Osteoblast (primary cell): ENCODE measurements around the gene ASTL. TPM values are rescaled to one million over a fixed set of nuclear protein-coding genes. Genes with fewer than 3 reads are reported as not detected.

ENCODE experiments used
- DNase-seq: peaks from one replicate; pipeline ENCODE4 v3.0.0; 2011; ENCODE audit warnings: low spot score, mixed read lengths; ENCODE audit not compliant: insufficient read length; ENCODE audit errors: missing footprints
- H2AFZ ChIP-seq: 2 replicates; pipeline ENCODE4 v1.6.0; 2011; ENCODE audit warnings: mild to moderate bottlenecking, low read length
- H3K27ac ChIP-seq: 2 replicates; pipeline ENCODE4 v1.5.1; 2011; ENCODE audit warnings: mild to moderate bottlenecking, low read depth, low read length, moderate library complexity
- H3K27me3 ChIP-seq: 2 replicates; pipeline ENCODE4 v1.6.0; 2012; ENCODE audit warnings: mild to moderate bottlenecking, control low read depth, inconsistent platforms, low read length, moderate library complexity; ENCODE audit not compliant: insufficient read depth
- H3K36me3 ChIP-seq: 2 replicates; pipeline ENCODE4 v1.5.1; 2011; ENCODE audit warnings: mild to moderate bottlenecking, low read length, control low read depth, moderate library complexity; ENCODE audit not compliant: insufficient read depth
- H3K4me1 ChIP-seq: 2 replicates; pipeline ENCODE4 v1.5.1; 2011; ENCODE audit warnings: mild to moderate bottlenecking, low read length, control low read depth, moderate library complexity; ENCODE audit not compliant: insufficient read depth
- H3K4me2 ChIP-seq: 2 replicates; pipeline ENCODE4 v1.6.0; 2011; ENCODE audit warnings: mild to moderate bottlenecking, low read length; ENCODE audit not compliant: insufficient read depth
- H3K4me3 ChIP-seq: fragments of 200-600 bp; sonication (generic); 3 replicates; pipeline ENCODE4 v1.5.1; 2012; ENCODE audit warnings: mild to moderate bottlenecking, low read length, inconsistent platforms; ENCODE audit not compliant: insufficient read depth
- H3K79me2 ChIP-seq: 2 replicates; pipeline ENCODE4 v1.6.0; 2012; ENCODE audit warnings: mild to moderate bottlenecking, low read length, control low read depth, inconsistent platforms; ENCODE audit not compliant: insufficient read depth
- H3K9me3 ChIP-seq: 2 replicates; pipeline ENCODE4 v1.5.1; 2011; ENCODE audit warnings: low read depth, low read length, control low read depth
- H4K20me1 ChIP-seq: 2 replicates; pipeline ENCODE4 v1.6.0; 2012; ENCODE audit warnings: mild to moderate bottlenecking, low read length, control low read depth; ENCODE audit not compliant: insufficient read depth
- total RNA-seq: library from RNA; depleted of rRNA; stranded (reverse); fragments of >200 nt; gene quantifications from 2 replicates; pipeline ENCODE4 v1.2.3, GENCODE V29; 2012
- TF ChIP-seq, protein P1 (sequence below): IDR thresholded peaks from 2 replicates; pipeline ENCODE4 v1.5.1; 2011; ENCODE audit warnings: mild to moderate bottlenecking, low read depth, low read length, moderate library complexity; ENCODE audit errors: extremely low read depth

ASTL gene
- total RNA-seq, 1 donor = not detected

- no peaks in the 10 kb centered on the region for H3K4me1 ChIP-seq
- no peaks in the 10 kb centered on the region for H3K79me2 ChIP-seq
- no peak overlapping the region for H3K4me2 ChIP-seq
- H2AFZ ChIP-seq = no peak overlapping the region
- no peak overlapping the region for H3K4me3 ChIP-seq
- no peaks in the 10 kb centered on the region for H3K9me3 ChIP-seq
- peak; percentile 83 for DNase-seq
- peaks cover 64% of the 10 kb centered on the region for H3K27me3 ChIP-seq
- H3K36me3 ChIP-seq = no peaks in the 10 kb centered on the region
- TF ChIP-seq, protein P1, sequence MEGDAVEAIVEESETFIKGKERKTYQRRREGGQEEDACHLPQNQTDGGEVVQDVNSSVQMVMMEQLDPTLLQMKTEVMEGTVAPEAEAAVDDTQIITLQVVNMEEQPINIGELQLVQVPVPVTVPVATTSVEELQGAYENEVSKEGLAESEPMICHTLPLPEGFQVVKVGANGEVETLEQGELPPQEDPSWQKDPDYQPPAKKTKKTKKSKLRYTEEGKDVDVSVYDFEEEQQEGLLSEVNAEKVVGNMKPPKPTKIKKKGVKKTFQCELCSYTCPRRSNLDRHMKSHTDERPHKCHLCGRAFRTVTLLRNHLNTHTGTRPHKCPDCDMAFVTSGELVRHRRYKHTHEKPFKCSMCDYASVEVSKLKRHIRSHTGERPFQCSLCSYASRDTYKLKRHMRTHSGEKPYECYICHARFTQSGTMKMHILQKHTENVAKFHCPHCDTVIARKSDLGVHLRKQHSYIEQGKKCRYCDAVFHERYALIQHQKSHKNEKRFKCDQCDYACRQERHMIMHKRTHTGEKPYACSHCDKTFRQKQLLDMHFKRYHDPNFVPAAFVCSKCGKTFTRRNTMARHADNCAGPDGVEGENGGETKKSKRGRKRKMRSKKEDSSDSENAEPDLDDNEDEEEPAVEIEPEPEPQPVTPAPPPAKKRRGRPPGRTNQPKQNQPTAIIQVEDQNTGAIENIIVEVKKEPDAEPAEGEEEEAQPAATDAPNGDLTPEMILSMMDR = no peak
- no peak overlapping the region for H3K27ac ChIP-seq
- no peaks in the 10 kb centered on the region for H4K20me1 ChIP-seq
Measured at GRCh38 chr2:96120991-96121390, 17.3 kb downstream of the ASTL start.

GRCh38 chr2:96120091-96120720 is 18.1 kb downstream of the ASTL start:
- TF ChIP-seq, protein P1 = no peak
- Histone ChIP-seq H3K79me2 (no peaks in the 10 kb centered on the region), H3K4me1 (no peaks in the 10 kb centered on the region), H3K36me3 (no peaks in the 10 kb centered on the region), H3K9me3 (no peaks in the 10 kb centered on the region), H3K4me3 (no peak overlapping the region), H3K27me3 (peaks cover 72% of the 10 kb centered on the region), H2AFZ (no peak overlapping the region), H3K27ac (no peak overlapping the region), H3K4me2 (no peak overlapping the region), H4K20me1 (no peaks in the 10 kb centered on the region)
- DNase-seq = peak; percentile 91

DNA sequence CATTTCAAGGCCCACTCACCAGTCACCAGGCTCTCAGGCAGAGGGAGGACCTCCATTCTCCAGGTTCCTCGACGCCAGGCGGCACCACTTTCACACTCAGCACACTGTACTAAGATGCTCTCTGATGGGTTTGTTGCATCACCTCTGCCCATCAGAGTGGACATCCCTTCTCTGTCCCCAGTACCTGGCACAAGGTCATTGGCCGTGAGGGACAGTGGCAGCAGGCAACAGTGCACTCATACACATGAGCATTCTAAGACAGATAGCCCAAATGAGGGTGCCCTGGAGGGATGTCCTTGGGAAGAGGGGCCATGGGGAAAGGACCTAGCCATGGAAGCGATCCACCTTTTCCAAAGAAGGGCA is 18.9 kb downstream of the ASTL start:
- no peaks in the 10 kb centered on the region for H3K36me3 ChIP-seq
- H3K4me3 ChIP-seq = no peak overlapping the region
- peak; percentile 55 for DNase-seq
- no peak overlapping the region for H3K27ac ChIP-seq
- H3K4me1 ChIP-seq = no peaks in the 10 kb centered on the region
- no peak overlapping the region for H2AFZ ChIP-seq
- no peak overlapping the region for H3K4me2 ChIP-seq
- H3K9me3 ChIP-seq = no peaks in the 10 kb centered on the region
- TF ChIP-seq, protein P1 = no peak
- no peaks in the 10 kb centered on the region for H4K20me1 ChIP-seq
- no peaks in the 10 kb centered on the region for H3K79me2 ChIP-seq
- H3K27me3 ChIP-seq = peaks cover 75% of the 10 kb centered on the region

DNA sequence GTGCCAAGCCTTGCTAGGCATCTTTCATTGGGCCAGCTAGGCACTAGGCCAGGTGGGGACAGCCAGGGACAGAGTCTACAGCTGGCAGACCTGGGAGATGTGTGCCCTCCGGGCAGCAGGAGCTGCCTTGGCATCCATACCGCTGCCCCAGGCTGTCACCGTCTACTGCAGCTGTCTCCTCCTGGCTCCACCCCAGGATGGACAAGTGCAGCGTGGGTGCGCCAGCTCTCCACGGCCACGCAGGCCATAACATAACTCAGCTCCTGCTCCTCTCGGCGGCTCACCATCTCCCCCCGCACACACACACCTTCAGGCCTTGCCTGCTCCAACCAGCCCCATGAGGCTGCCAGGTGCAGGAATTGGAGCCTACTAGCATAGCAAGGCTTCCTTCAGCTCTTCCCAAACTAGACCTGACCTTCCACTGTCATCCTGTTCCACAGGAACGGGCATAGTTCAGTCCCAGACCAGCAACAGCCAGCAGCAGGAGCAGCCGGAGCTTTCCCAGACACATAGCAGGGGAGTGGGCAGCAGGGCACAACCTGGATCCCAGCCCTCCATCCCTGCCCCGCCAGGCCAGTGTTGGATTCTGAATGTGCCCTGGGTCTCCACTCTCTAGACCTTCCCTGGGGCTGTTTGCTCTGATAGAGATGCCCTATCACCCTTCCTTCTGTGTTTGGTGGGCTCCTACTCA is 19.5 kb downstream of the ASTL start:
- Histone ChIP-seq H3K36me3 (no peaks in the 10 kb centered on the region), H3K4me3 (no peak overlapping the region), H3K79me2 (no peaks in the 10 kb centered on the region), H3K4me2 (no peak overlapping the region), H3K27ac (no peak overlapping the region), H2AFZ (no peak overlapping the region), H3K9me3 (no peaks in the 10 kb centered on the region), H4K20me1 (no peaks in the 10 kb centered on the region), H3K4me1 (no peaks in the 10 kb centered on the region), H3K27me3 (peaks cover 75% of the 10 kb centered on the region)
- DNase-seq = peak; percentile 80
- TF ChIP-seq, protein P1 = no peak
